Measurements from ENCODE around the gene CLTCL1. TPM values are rescaled to one million over a fixed set of nuclear protein-coding genes. Genes with fewer than 3 reads are reported as not detected.
A peak's percentile ranks its signal among the peaks of the same experiment; 100 is the strongest.

The CLTCL1 gene
- total and polyA plus RNA-seq, 9 of the 15 experiments (the other 6 are each of a cell fraction or from before 2014, with no cell fraction given), result 1.1 to 11.7 (median 5.0) TPM

DNA sequence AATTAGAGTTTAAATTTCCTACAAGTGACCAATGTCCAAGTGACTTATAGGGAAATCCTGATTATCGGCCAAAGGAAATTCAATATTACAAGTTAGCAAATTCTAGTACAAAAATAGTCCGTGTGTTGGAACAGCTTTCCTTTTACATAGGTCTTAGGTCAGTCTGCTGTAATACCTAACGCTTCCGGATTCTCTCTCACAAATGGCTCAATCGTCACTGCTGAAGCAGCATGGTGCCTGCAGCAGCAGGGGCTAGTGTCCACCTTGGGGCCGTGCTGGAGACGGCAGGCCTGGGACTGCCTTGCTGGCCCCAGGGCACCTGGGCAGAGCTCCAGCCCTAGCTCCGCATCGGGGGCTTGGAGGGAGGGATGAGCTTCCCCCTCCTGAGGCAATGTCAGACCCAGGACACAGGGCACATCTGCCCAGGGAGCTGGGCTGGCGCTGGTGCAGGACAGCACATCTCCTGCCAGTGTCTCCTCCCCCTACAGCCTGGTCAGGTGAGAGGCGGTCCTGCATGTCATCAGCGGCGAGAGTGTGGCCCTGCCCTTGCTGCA lies 39.4 kb upstream of the CLTCL1 start:
- H3K9me1 ChIP-seq (ENCODE audit: control insufficient read depth, insufficient read depth, low read length), result no peaks in the 10 kb centered on the region
- H3K27ac ChIP-seq (ENCODE audit: extremely low read depth, low read depth, low read length), result no peak overlapping the region
- H2AFZ ChIP-seq (ENCODE audit: low read depth, low read length), result no peak overlapping the region
- intact Hi-C loops (cut with micrococcal nuclease) (no loop called here), in situ Hi-C loops (cut with MboI) (no loop called here)
- BruUV-seq (replicated peaks), result TSS peak; percentile 37
- peaks cover 56% of the 10 kb centered on the region for H3K36me3 ChIP-seq (ENCODE audit: control insufficient read depth, insufficient read depth, low read length)
- CTCF ChIA-PET (ENCODE audit: low intra/inter-chr PET ratio), result interaction anchor here (0.5 kb wide), 1 partner anchor 33 kb away, joined by 4 read pairs; no protein-coding TSS in a partner anchor
- H3K4me2 ChIP-seq (ENCODE audit: insufficient read depth, low read length), result no peak overlapping the region
- DNase-seq (ENCODE audit: extremely low read depth in 1 of 4, low spot score in 3 of 4) (peak in 1 of 4 experiments; percentile 45), ATAC-seq (peak; percentile 15), FAIRE-seq (no peak)
- peaks cover 12% of the 10 kb centered on the region for H3K9me3 ChIP-seq (replicated peaks; ENCODE audit: control insufficient read depth, insufficient read depth, low read depth, low read length)
- WGBS (ENCODE audit: insufficient coverage, low coverage, missing lambda C conversion rate), result 95% methylated on average over 13 of the region's 13 CpGs
- POLR2A ChIA-PET, result interaction anchor here (0.5 to 1.5 kb wide), 7 partner anchors 10 to 603 kb away, joined by 3 to 6 read pairs (median 4); no protein-coding TSS in a partner anchor
- no peak overlapping the region; a peak in 1 of 4 replicates for H3K9ac ChIP-seq (ENCODE audit: insufficient read depth in 1 of 2, low read depth in 2 of 2, low read length in 2 of 2)
- no peak overlapping the region for H3K4me3 ChIP-seq
- H3K27me3 ChIP-seq (ENCODE audit: control insufficient read depth in 2 of 2, insufficient read depth in 2 of 2, low read length in 2 of 2), result no peaks in the 10 kb centered on the region
- no peaks in the 10 kb centered on the region for H3K4me1 ChIP-seq (replicated peaks in 1 of 2; ENCODE audit: control insufficient read depth in 2 of 2, insufficient read depth in 2 of 2, low read length in 2 of 2)
- no peaks in the 10 kb centered on the region for H4K20me1 ChIP-seq (replicated peaks; ENCODE audit: control insufficient read depth, insufficient read depth, low read length)
- H3K79me2 ChIP-seq (ENCODE audit: control insufficient read depth, insufficient read depth, low read length), result no peaks in the 10 kb centered on the region
- TF ChIP-seq ESRRB (CRISPR knock-in tag; IDR thresholded peaks at IDR 0.05; ENCODE audit: borderline replicate concordance), result no peak
- TF ChIP-seq, protein P1, sequence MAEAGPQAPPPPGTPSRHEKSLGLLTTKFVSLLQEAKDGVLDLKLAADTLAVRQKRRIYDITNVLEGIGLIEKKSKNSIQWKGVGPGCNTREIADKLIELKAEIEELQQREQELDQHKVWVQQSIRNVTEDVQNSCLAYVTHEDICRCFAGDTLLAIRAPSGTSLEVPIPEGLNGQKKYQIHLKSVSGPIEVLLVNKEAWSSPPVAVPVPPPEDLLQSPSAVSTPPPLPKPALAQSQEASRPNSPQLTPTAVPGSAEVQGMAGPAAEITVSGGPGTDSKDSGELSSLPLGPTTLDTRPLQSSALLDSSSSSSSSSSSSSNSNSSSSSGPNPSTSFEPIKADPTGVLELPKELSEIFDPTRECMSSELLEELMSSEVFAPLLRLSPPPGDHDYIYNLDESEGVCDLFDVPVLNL (CRISPR knock-in tag; IDR thresholded peaks at IDR 0.05; ENCODE audit: low read depth), result peak; percentile 43; the same call in 1 of the 2 replicates
- TF ChIP-seq GATAD2B (IDR thresholded peaks at IDR 0.05; ENCODE audit: borderline replicate concordance), result no peak
- no peak for TF ChIP-seq SRF (CRISPR knock-in tag; IDR thresholded peaks at IDR 0.05)
- no peak; the same call in 1 of the 2 replicates for TF ChIP-seq POLR2AphosphoS2 (IDR thresholded peaks at IDR 0.05; ENCODE audit: low read length)
- TF ChIP-seq EHMT2 (IDR thresholded peaks at IDR 0.05), result no peak
- TF ChIP-seq, protein P2, sequence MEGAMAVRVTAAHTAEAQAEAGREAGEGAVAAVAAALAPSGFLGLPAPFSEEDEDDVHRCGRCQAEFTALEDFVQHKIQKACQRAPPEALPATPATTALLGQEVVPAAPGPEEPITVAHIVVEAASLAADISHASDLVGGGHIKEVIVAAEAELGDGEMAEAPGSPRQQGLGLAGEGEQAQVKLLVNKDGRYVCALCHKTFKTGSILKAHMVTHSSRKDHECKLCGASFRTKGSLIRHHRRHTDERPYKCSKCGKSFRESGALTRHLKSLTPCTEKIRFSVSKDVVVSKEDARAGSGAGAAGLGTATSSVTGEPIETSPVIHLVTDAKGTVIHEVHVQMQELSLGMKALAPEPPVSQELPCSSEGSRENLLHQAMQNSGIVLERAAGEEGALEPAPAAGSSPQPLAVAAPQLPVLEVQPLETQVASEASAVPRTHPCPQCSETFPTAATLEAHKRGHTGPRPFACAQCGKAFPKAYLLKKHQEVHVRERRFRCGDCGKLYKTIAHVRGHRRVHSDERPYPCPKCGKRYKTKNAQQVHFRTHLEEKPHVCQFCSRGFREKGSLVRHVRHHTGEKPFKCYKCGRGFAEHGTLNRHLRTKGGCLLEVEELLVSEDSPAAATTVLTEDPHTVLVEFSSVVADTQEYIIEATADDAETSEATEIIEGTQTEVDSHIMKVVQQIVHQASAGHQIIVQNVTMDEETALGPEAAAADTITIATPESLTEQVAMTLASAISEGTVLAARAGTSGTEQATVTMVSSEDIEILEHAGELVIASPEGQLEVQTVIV (CRISPR knock-in tag; IDR thresholded peaks at IDR 0.05; ENCODE audit: borderline replicate concordance), result no peak
- no peak for TF ChIP-seq ZNF324 (CRISPR knock-in tag; IDR thresholded peaks at IDR 0.05)
- TF ChIP-seq BMI1 (IDR thresholded peaks at IDR 0.05; ENCODE audit: low read length), result no peak
- no peak for TF ChIP-seq ZFP30 (CRISPR knock-in tag; IDR thresholded peaks at IDR 0.05; ENCODE audit: borderline replicate concordance)
- TF ChIP-seq ETV1 (tag; conservative IDR thresholded peaks at IDR 0.05; ENCODE audit: low read depth), result no peak
- no peak for TF ChIP-seq STAT5B (CRISPR knock-in tag; IDR thresholded peaks at IDR 0.05)
- TF ChIP-seq FOXJ3 (CRISPR knock-in tag; IDR thresholded peaks at IDR 0.05), result no peak
- no peak for TF ChIP-seq ZNF311 (CRISPR knock-in tag; IDR thresholded peaks at IDR 0.05)
- TF ChIP-seq ILF3 (IDR thresholded peaks at IDR 0.05; ENCODE audit: borderline replicate concordance), result no peak
- peak; percentile 40 for TF ChIP-seq FIP1L1 (IDR thresholded peaks at IDR 0.05; ENCODE audit: low read depth, low read length, poor library complexity, severe bottlenecking)
- no peak for TF ChIP-seq ZNF445 (CRISPR knock-in tag; IDR thresholded peaks at IDR 0.05; ENCODE audit: low read depth)
- TF ChIP-seq ETS2 (tag; IDR thresholded peaks at IDR 0.05; ENCODE audit: borderline replicate concordance, poor library complexity, severe bottlenecking), result no peak
- no peak for TF ChIP-seq ZNF165 (CRISPR knock-in tag; IDR thresholded peaks at IDR 0.05; ENCODE audit: borderline replicate concordance)
- TF ChIP-seq POLR2A (conservative IDR thresholded peaks at IDR 0.05), result 0 out of 2 replicates have a peak, but pooled peaks have one; percentile 21
- TF ChIP-seq SMARCA5 (IDR thresholded peaks at IDR 0.05), result no peak
- TF ChIP-seq RBM22 (IDR thresholded peaks at IDR 0.05; ENCODE audit: low read depth, low read length, poor library complexity, severe bottlenecking), result peak; percentile 80
